ENCODE data around the gene TACSTD2. TPM values are rescaled to one million over a fixed set of nuclear protein-coding genes. Genes with fewer than 3 reads are reported as not detected.

Gene TACSTD2
- polyA plus RNA-seq, 3 donors: 3.2 TPM; not detected in 2

- H3K4me2 ChIP-seq (replicated peaks; ENCODE audit: extremely low read depth, low read length, poor library complexity, severe bottlenecking): peak overlapping the region; percentile 75
These were observed 7.2 kb upstream of the TACSTD2 start for GRCh38 chr1:58584082-58584895.

More at GRCh38 chr1:58584082-58584895, 7.2 kb upstream of the TACSTD2 start:
- DNase-seq: peak; percentile 38 to 65 (median 40)
- peaks cover 3 to 12% (median 8%) of the 10 kb centered on the region in 3 donors for H3K27me3 Mint-ChIP-seq (ENCODE audit: low read depth in 3 of 3)
- Histone ChIP-seq H3K4me1 (ENCODE audit: control insufficient read depth in 1 of 2, insufficient read depth in 2 of 2, low read length in 2 of 2) (peaks cover 21 to 43% of the 10 kb centered on the region in 2 donors), H3K27me3 (ENCODE audit: control insufficient read depth in 2 of 2, insufficient read depth in 2 of 2, low read length in 2 of 2) (peaks cover 0 to 5% of the 10 kb centered on the region in 2 donors), H2AFZ (ENCODE audit: insufficient read depth, low read depth, low read length, poor library complexity, severe bottlenecking) (no peak overlapping the region), H3K79me2 (ENCODE audit: insufficient read depth, low read length) (peaks cover 51% of the 10 kb centered on the region), H3K9ac (ENCODE audit: insufficient read depth, low read length, poor library complexity, severe bottlenecking) (peak overlapping the region; percentile 28), H3K4me3 (replicated peaks in 1 of 3; ENCODE audit: low read depth in 2 of 3, low read length in 3 of 3) (peak overlapping the region in 2 of 3 experiments; percentile 25 to 68), H3K27ac (ENCODE audit: low read depth in 1 of 2, low read length in 2 of 2) (peak overlapping the region in 1 of 2 donors; percentile 83), H3K9me3 (replicated peaks in 1 of 2; ENCODE audit: control insufficient read depth in 1 of 2, insufficient read depth in 1 of 2, low read length in 2 of 2) (no peaks in the 10 kb centered on the region), H4K20me1 (ENCODE audit: insufficient read depth, low read length) (no peaks in the 10 kb centered on the region), H3K36me3 (replicated peaks in 1 of 2; ENCODE audit: control insufficient read depth in 1 of 2, insufficient read depth in 2 of 2, low read length in 2 of 2) (no peaks in the 10 kb centered on the region)
- H3K36me3 Mint-ChIP-seq: peaks cover 0 to 4% of the 10 kb centered on the region in 2 donors
- peak overlapping the region in 6 of 7 donors; percentile 40 to 82 (median 68) for H3K27ac Mint-ChIP-seq
- peaks cover 0 to 1% (median 0%) of the 10 kb centered on the region in 7 donors for H3K9me3 Mint-ChIP-seq
- peaks cover 23% of the 10 kb centered on the region for H3K4me1 Mint-ChIP-seq
- H3K4me3 Mint-ChIP-seq: peak overlapping the region; percentile 14 to 72
- no peak for TF ChIP-seq CTCF (IDR thresholded peaks at IDR 0.05)
- intact Hi-C loops (cut with micrococcal nuclease): no loop called here
- 21% methylated on average over 4 of the region's 8 CpGs for WGBS (ENCODE audit: insufficient coverage)

All from CD14-positive monocyte (primary cell).